ENCODE measurements around the gene TEKT3.

The TEKT3 gene

DNA sequence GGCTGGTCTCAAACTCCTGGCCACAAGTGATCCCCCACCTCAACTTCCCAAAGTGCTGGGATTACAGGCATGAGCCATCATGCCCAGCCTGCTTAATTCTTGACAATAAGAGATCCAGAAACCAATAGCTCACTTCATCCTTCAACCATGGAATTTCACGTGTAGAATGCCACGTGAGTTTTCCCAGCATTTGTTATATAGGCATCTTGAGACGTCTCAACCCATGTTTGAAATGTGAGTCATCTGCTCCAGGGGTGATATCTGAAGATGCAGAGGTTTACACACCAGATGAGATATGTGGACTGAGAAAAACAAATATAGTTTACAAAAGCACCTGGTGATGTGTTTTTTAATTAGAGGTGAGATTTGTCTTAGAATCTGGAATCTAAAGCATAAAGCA lies 7.1 kb downstream of the TEKT3 start:
- TF ChIP-seq CTCF (IDR thresholded peaks at IDR 0.05) = no peak

- TF ChIP-seq CTCF (IDR thresholded peaks at IDR 0.05) = no peak
Measured at GRCh38 chr17:15332338-15332737, 9.1 kb downstream of the TEKT3 start.

DNA sequence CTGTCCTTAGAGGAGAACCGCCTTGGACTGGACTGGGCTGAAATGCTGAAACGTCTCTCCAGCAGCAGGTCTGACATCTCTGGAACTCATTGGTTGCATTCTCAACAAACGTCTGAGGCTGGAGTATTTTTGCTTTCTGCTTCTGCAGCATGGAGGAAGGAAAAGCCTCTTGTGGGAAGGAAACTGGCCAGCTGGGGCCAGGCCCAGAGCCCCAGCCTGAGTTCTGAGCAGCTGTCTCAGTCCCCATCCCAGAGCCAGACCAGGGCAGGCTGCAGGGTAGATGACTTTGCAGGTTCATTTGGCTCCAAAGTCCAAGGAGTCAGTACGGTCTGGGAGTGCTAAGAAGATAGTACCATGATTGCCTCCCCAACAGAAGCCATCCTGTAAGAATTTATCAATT lies 18.3 kb downstream of the TEKT3 start:
- no peak for TF ChIP-seq CTCF (IDR thresholded peaks at IDR 0.05)

- no peak for TF ChIP-seq CTCF (IDR thresholded peaks at IDR 0.05)
Measured at GRCh38 chr17:15321556-15322251, 19.7 kb downstream of the TEKT3 start.

DNA sequence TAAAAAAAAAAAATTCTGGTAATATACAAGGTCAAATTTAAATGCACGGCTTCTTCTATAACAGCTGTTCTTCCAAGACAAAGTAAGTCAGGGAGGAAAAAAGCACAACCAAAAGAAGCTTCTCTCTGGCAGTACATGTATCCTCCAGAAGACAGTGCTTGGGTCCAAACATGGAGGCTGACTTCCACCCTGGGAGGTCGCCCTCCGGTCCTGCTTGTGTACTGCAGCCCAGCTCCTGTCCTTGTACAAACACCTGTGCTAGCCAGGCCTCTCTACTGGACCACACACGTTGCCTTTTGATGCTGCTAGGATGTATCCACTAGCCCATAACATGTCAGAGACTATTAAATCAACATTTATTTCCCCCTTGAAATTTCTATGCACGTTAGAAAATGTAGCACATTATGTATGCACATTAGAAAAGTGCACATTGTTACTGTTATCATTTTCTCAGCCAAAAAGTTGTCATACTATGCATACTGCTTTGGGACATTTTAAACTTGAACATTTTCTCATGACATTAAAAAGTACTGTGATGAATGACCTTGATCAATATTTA lies 21.9 kb downstream of the TEKT3 start:
- TF ChIP-seq CTCF (IDR thresholded peaks at IDR 0.05) = no peak

DNA sequence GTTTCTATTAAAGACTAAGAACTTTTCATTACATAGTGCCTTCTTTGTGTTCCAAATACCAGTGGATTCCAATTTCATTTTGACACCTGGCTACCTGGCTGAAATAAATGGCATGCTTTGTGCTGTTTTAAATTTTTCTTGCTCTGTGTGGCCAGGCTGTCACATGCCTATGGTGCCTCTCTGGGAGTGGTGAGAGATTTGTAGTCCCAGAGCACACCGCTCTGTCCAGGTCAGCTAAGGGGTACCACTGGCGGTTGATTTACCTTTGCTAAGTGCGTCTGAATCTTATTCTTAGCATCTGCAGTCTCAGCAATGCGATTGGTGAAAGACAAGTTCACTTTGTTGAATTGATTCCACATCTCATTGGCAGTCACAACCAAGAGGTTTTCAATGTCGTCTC lies 29.4 kb downstream of the TEKT3 start:
- no peak for TF ChIP-seq CTCF (IDR thresholded peaks at IDR 0.05)

DNA sequence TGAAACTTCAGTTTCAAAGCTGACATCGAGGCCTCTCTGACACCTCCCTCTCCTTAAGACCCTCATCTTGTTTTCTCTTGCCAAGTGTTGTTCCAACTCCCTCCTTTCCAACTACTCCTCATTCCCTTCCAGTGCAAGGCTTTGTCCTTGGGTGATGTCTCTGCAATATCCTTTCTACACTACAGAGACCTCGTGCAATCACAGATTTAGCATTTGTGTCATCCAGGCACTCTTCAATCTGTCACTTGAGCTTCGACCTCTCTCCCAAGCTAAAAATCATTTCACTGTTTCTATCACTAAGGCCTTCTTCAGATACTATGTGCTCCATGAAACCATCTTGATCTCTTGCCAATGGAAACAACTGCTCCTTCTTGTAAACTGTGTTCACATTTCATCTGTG lies 31.6 kb downstream of the TEKT3 start:
- TF ChIP-seq CTCF (IDR thresholded peaks at IDR 0.05) = no peak

- no peak for TF ChIP-seq CTCF (IDR thresholded peaks at IDR 0.05)
Measured at GRCh38 chr17:15309236-15309635, 32.2 kb downstream of the TEKT3 start.

All from LNCAP (cell line).